ENCODE data around the gene DNAH17. TPM values are rescaled to one million over a fixed set of nuclear protein-coding genes. Genes with fewer than 3 reads are reported as not detected.

DNAH17 gene
- polyA plus RNA-seq, 1 of the 3 experiments (the other 2 are of a cell fraction) = not detected

DNA sequence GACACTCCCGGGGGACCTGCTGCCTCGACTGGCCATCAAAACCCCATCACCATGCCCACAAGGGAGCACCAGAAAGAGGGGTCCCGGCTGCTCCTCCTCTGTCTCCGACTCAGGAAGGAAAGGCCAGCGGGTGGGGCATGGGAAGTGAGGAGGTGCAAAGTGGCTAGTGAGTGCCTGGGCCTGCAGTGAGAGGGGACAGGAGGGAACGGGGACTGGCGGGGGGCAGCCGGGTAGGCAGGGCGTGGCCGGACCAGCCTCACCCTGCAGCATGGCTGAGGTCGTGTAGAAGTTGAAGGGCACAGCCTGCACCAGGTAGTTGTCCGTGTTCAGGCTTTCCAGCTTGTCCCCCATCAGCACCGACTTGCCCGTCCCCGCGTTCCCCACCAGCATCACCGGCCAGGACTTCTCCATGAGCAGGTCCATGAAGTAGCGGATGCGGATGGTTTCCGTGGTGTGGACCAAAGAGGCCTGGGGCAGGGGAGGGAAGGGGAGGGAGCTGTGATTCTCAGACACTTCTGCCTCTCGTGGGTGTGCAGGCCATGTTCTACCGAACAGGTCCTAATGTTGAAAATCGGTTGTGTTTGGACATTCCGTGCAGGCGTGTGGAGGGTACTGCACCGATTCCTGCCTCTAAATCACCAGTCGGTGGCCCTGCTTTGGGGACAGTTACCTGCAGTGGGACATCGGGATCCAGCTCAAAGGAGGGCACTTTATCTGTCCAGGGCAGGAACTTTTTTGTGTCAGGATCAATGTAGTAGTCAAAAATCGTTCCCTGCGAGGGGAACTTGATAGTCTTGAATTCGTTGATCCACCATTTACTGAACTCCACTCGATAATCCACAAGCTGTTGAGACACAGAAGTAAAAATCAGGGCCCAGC lies 91.7 kb downstream of the DNAH17 start:
- H3K9ac ChIP-seq = no peak overlapping the region
- H3K36me3 ChIP-seq (replicated peaks in 1 of 2; ENCODE audit: control insufficient read depth in 1 of 2, insufficient read depth in 2 of 2, low read length in 1 of 2) = no peaks in the 10 kb centered on the region
- no peaks in the 10 kb centered on the region for H3K9me3 ChIP-seq
- no peaks in the 10 kb centered on the region for H4K20me1 ChIP-seq (ENCODE audit: insufficient read depth)
- H3K9me2 ChIP-seq = no peaks in the 10 kb centered on the region
- TF ChIP-seq FOSL2 (IDR thresholded peaks at IDR 0.05; ENCODE audit: borderline replicate concordance, low read depth) (no peak), FOXJ3 (CRISPR knock-in tag; IDR thresholded peaks at IDR 0.05) (no peak), MEF2A (IDR thresholded peaks at IDR 0.05; ENCODE audit: borderline replicate concordance, low read depth) (no peak), SIN3A (IDR thresholded peaks at IDR 0.05; ENCODE audit: borderline replicate concordance, low read depth, low read length) (no peak), GATA2 (CRISPR knock-in tag; IDR thresholded peaks at IDR 0.05) (no peak), CHD2 (IDR thresholded peaks at IDR 0.05; ENCODE audit: low read length, partially characterized antibody) (no peak)
- H3K27me3 ChIP-seq (ENCODE audit: insufficient read depth) = no peaks in the 10 kb centered on the region
- no peaks in the 10 kb centered on the region; a peak in 1 of 4 replicates for H3K4me1 ChIP-seq (ENCODE audit: control insufficient read depth in 1 of 2, insufficient read depth in 2 of 2, low read depth in 1 of 2, low read length in 1 of 2)
- ChIA-PET CTCF (interaction anchor here (0.9 to 5.8 kb wide), 6 partner anchors 12 to 232 kb away, joined by 3 to 36 read pairs (median 4); no protein-coding TSS in a partner anchor), POLR2A (no interaction called here)
- no peak for DNase-seq
- H3K4me2 ChIP-seq = no peak overlapping the region
- no peaks in the 10 kb centered on the region for H3F3A ChIP-seq (replicated peaks; ENCODE audit: insufficient read depth)
- no peak overlapping the region for H3K4me3 ChIP-seq (ENCODE audit: low read depth in 2 of 2, low read length in 1 of 2)
- WGBS (ENCODE audit: low lambda C conversion rate) = 86% methylated on average over 31 of the region's 32 CpGs
- H3K79me2 ChIP-seq (ENCODE audit: insufficient read depth) = no peaks in the 10 kb centered on the region
- no peak overlapping the region for H3K27ac ChIP-seq (ENCODE audit: low read depth in 2 of 2, low read length in 1 of 2)
- H2AFZ ChIP-seq (ENCODE audit: low read depth) = no peak overlapping the region

DNA sequence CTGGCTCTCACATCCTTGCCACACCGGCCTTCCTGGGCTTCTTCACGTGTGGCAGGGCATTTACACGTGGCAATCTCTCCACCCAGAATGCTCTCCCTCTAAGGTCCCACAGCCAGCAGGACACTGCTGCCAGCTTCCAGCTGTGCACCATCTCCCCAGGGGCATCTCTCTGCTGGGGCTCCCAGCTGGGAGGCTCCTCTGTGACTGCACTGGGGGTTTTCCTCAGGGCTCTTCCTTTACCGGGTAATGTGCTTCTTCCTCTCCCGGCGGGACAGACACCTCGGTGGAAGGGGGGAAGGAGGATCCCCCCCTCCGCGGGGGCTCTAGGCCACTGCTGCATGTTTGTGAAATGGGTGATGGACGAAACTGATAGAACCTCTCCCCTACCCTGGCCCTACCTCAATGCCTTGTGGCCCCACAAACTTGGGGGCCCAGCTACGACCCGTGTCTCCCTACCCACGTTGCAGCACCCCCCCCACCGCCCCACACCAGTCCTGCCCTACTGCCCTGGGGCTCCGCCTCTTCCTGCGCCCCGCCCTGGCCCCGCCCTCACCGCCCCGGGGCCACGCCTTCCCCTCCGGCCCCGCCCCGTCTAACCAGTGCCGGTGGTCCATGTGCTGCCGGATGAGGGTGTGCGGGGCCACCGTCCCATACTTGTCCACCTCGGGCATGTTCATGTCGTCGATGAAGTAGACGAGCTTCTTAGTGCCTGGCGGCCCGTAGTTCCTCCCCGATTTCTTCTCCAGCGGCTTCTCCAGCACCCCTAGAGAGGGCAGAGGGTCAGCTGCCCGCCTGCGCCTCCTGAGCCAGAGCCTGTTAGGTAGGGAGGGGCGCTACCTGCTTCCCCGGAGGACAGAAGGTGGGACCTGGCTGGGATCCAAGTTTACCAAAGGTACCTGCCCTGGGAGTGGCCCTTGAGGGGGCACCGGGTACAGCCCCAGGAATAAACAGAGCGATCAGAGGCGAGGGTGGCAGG lies 92.6 kb downstream of the DNAH17 start:
- no peak overlapping the region for H3K4me3 ChIP-seq (ENCODE audit: low read depth in 2 of 2, low read length in 1 of 2)
- no peaks in the 10 kb centered on the region for H3K79me2 ChIP-seq (ENCODE audit: insufficient read depth)
- no peaks in the 10 kb centered on the region for H3K36me3 ChIP-seq (replicated peaks in 1 of 2; ENCODE audit: control insufficient read depth in 1 of 2, insufficient read depth in 2 of 2, low read length in 1 of 2)
- ChIA-PET CTCF (interaction anchor here (1.1 to 5.8 kb wide), 3 partner anchors 13 to 224 kb away, joined by 3 to 36 read pairs (median 14); no protein-coding TSS in a partner anchor), POLR2A (no interaction called here)
- no peak overlapping the region for H3K9ac ChIP-seq
- no peak overlapping the region for H2AFZ ChIP-seq (ENCODE audit: low read depth)
- no peak for DNase-seq
- no peaks in the 10 kb centered on the region for H4K20me1 ChIP-seq (ENCODE audit: insufficient read depth)
- H3K4me2 ChIP-seq = no peak overlapping the region
- H3F3A ChIP-seq (replicated peaks; ENCODE audit: insufficient read depth) = no peaks in the 10 kb centered on the region
- no peaks in the 10 kb centered on the region for H3K9me3 ChIP-seq
- no peaks in the 10 kb centered on the region; a peak in 1 of 4 replicates for H3K4me1 ChIP-seq (ENCODE audit: control insufficient read depth in 1 of 2, insufficient read depth in 2 of 2, low read depth in 1 of 2, low read length in 1 of 2)
- no peaks in the 10 kb centered on the region for H3K9me2 ChIP-seq
- H3K27ac ChIP-seq (ENCODE audit: low read depth in 2 of 2, low read length in 1 of 2) = no peak overlapping the region
- 76% methylated on average over 39 of the region's 43 CpGs for WGBS (ENCODE audit: low lambda C conversion rate)
- TF ChIP-seq, protein P1, sequence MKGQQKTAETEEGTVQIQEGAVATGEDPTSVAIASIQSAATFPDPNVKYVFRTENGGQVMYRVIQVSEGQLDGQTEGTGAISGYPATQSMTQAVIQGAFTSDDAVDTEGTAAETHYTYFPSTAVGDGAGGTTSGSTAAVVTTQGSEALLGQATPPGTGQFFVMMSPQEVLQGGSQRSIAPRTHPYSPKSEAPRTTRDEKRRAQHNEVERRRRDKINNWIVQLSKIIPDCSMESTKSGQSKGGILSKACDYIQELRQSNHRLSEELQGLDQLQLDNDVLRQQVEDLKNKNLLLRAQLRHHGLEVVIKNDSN (IDR thresholded peaks at IDR 0.05; ENCODE audit: borderline replicate concordance, low read depth) = no peak
- TF ChIP-seq, protein P2, sequence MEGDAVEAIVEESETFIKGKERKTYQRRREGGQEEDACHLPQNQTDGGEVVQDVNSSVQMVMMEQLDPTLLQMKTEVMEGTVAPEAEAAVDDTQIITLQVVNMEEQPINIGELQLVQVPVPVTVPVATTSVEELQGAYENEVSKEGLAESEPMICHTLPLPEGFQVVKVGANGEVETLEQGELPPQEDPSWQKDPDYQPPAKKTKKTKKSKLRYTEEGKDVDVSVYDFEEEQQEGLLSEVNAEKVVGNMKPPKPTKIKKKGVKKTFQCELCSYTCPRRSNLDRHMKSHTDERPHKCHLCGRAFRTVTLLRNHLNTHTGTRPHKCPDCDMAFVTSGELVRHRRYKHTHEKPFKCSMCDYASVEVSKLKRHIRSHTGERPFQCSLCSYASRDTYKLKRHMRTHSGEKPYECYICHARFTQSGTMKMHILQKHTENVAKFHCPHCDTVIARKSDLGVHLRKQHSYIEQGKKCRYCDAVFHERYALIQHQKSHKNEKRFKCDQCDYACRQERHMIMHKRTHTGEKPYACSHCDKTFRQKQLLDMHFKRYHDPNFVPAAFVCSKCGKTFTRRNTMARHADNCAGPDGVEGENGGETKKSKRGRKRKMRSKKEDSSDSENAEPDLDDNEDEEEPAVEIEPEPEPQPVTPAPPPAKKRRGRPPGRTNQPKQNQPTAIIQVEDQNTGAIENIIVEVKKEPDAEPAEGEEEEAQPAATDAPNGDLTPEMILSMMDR (IDR thresholded peaks at IDR 0.05) = no peak
- no peak for TF ChIP-seq RAD21 (IDR thresholded peaks at IDR 0.05; ENCODE audit: low read length)
- TF ChIP-seq CHD2 (IDR thresholded peaks at IDR 0.05; ENCODE audit: low read length, partially characterized antibody) = no peak
- TF ChIP-seq TCF12 (IDR thresholded peaks at IDR 0.05) = no peak
- no peak for TF ChIP-seq RXRA (IDR thresholded peaks at IDR 0.05; ENCODE audit: borderline replicate concordance, low read depth)
- TF ChIP-seq ELF1 (IDR thresholded peaks at IDR 0.05) = no peak
- H3K27me3 ChIP-seq (ENCODE audit: insufficient read depth) = no peaks in the 10 kb centered on the region

All from SK-N-SH (cell line).